WTC11 (cell line): Measurements from ENCODE around the gene ERGIC3. TPM values are rescaled to one million over a fixed set of nuclear protein-coding genes. Genes with fewer than 3 reads are reported as not detected.
A peak's percentile ranks its signal among the peaks of the same experiment; 100 is the strongest.

ENCODE experiments used
- ATF1 ChIP-seq: sonication (generic); formaldehyde crosslinking; IDR thresholded peaks from 2 replicates; pipeline ENCODE4 v1.8.1; 2023; ENCODE audit warnings: mild to moderate bottlenecking, moderate library complexity, missing genetic modification reagents
- CBFB ChIP-seq: sonication (generic); formaldehyde crosslinking; IDR thresholded peaks from 2 replicates; pipeline ENCODE4 v1.8.1; 2022; ENCODE audit warnings: mild to moderate bottlenecking, low read depth, missing genetic modification reagents
- ELF4 ChIP-seq: sonication (generic); formaldehyde crosslinking; IDR thresholded peaks from 2 replicates; pipeline ENCODE4 v1.8.1; 2022; ENCODE audit warnings: low read depth, mild to moderate bottlenecking, moderate library complexity, missing genetic modification reagents
- ESRRA ChIP-seq: sonication (generic); formaldehyde crosslinking; IDR thresholded peaks from 2 replicates; pipeline ENCODE4 v1.8.1; 2022; ENCODE audit warnings: mild to moderate bottlenecking, missing genetic modification reagents, borderline replicate concordance
- GTF2I ChIP-seq: fragments of 250-450 bp; sonication (Bioruptor Pico); conservative IDR thresholded peaks from 2 replicates; pipeline ENCODE4 v1.4.0; 2021; ENCODE audit warnings: mild to moderate bottlenecking
- IRF2 ChIP-seq: sonication (generic); formaldehyde crosslinking; IDR thresholded peaks from 2 replicates; pipeline ENCODE4 v1.8.0; 2022; ENCODE audit warnings: low read depth, missing genetic modification reagents, borderline replicate concordance
- OVOL2 ChIP-seq: fragments of 250-450 bp; sonication (Bioruptor Pico); IDR thresholded peaks from 2 replicates; pipeline ENCODE4 v1.9.0; 2021; ENCODE audit warnings: mild to moderate bottlenecking, borderline replicate concordance
- RORB ChIP-seq: fragments of 250-450 bp; sonication (Bioruptor Pico); IDR thresholded peaks from 2 replicates; pipeline ENCODE4 v1.9.0; 2021; ENCODE audit warnings: mild to moderate bottlenecking
- ZBTB21 ChIP-seq: sonication (generic); formaldehyde crosslinking; IDR thresholded peaks from 2 replicates; pipeline ENCODE4 v1.8.1; 2023; ENCODE audit warnings: mild to moderate bottlenecking, missing genetic modification reagents, borderline replicate concordance
- ZNF232 ChIP-seq: sonication (generic); formaldehyde crosslinking; IDR thresholded peaks from 2 replicates; pipeline ENCODE4 v1.8.0; 2022; ENCODE audit warnings: mild to moderate bottlenecking, missing genetic modification reagents
- total RNA-seq: library from RNA; stranded (reverse); gene quantifications from 3 replicates; pipeline ENCODE4 v1.2.3, GENCODE V29; 2021
- TF ChIP-seq, protein P1 (sequence below): fragments of 250-450 bp; sonication (Bioruptor Pico); IDR thresholded peaks from 2 replicates; pipeline ENCODE4 v1.9.0; 2021; ENCODE audit warnings: mild to moderate bottlenecking
- TF ChIP-seq, protein P2 (sequence below): fragments of 250-450 bp; sonication (Bioruptor Pico); IDR thresholded peaks from 2 replicates; pipeline ENCODE4 v1.9.0; 2021; ENCODE audit warnings: moderate library complexity, mild to moderate bottlenecking, inconsistent platforms, borderline replicate concordance
- TF ChIP-seq, protein P3 (sequence below): sonication (generic); formaldehyde crosslinking; conservative IDR thresholded peaks from 2 replicates; pipeline ENCODE4 v1.8.1; 2022; ENCODE audit warnings: mild to moderate bottlenecking, missing genetic modification reagents
- TF ChIP-seq, protein P4 (sequence below): sonication (generic); formaldehyde crosslinking; IDR thresholded peaks from 2 replicates; pipeline ENCODE4 v1.8.0; 2022; ENCODE audit warnings: mild to moderate bottlenecking, missing genetic modification reagents
- TF ChIP-seq, protein P5 (sequence below): sonication (generic); formaldehyde crosslinking; IDR thresholded peaks from 2 replicates; pipeline ENCODE4 v1.8.1; 2022; ENCODE audit warnings: low read depth, mild to moderate bottlenecking, moderate library complexity, missing genetic modification reagents, borderline replicate concordance
- TF ChIP-seq, protein P6 (sequence below): sonication (generic); formaldehyde crosslinking; conservative IDR thresholded peaks from 2 replicates; pipeline ENCODE4 v1.8.1; 2023; ENCODE audit warnings: mild to moderate bottlenecking, low read depth, missing genetic modification reagents, moderate library complexity
- TF ChIP-seq, protein P7 (sequence below): sonication (generic); formaldehyde crosslinking; IDR thresholded peaks from 2 replicates; pipeline ENCODE4 v1.8.1; 2023; ENCODE audit warnings: mild to moderate bottlenecking, missing genetic modification reagents
- TF ChIP-seq, protein P8 (sequence below): sonication (generic); formaldehyde crosslinking; IDR thresholded peaks from 2 replicates; pipeline ENCODE4 v1.8.1; 2022; ENCODE audit warnings: mild to moderate bottlenecking, moderate library complexity, missing genetic modification reagents
- TF ChIP-seq, protein P9 (sequence below): sonication (generic); formaldehyde crosslinking; IDR thresholded peaks from 2 replicates; pipeline ENCODE4 v1.8.0; 2022; ENCODE audit warnings: mild to moderate bottlenecking, missing genetic modification reagents
- TF ChIP-seq, protein P10 (sequence below): sonication (generic); formaldehyde crosslinking; IDR thresholded peaks from 2 replicates; pipeline ENCODE4 v1.8.1; 2023; ENCODE audit warnings: mild to moderate bottlenecking, moderate library complexity, missing genetic modification reagents

The ERGIC3 gene
- total RNA-seq, 1 experiment from 2014 or later, result 168 TPM

DNA sequence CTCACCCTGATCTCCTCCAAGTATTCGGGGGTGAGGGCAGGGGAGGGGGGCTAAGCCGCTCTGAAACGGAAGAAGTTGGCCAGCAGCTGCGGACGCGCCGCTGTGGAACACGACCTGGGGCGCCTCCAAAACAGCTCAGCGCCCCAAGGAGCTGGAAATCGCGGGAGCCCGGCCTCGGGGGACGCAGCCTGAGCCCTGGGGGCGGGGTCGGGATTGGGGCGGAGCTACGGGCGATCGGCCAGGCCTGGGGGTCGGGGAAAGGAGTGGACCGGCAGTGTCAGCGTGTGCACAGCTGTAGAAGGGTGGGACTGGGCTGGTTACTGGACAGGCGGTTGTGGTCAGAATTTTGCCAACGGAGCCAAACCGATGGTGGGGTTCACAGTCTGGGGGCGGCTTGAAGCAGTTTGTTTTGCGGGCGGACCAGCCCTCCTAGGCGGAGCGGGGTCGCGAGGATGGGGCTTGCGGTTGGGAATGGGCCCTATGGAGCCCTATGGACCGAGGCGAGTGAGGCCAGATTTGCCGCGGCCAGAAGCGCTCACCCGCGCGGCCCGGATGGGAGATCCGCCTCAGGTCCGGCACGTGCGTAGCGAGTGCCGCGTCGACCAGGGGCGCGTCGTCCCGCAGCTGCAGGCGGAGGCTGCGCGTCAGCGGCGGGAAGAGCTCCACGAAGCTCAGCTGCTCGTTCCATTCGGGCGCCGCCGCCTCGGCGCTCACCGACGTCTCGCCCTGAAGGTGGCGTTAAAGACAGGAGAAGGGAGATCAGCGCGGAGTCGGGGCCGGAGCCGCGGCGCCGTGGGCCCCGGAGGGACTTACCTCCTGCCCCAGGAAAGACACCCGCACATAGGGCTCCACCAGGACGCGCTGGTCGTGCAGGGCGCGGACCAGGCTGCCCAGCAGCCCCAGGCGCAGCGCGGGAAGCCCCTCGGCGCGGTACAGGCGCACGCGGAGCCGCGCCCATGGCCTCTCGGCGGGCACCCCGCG, 59.4 kb downstream of the ERGIC3 start (continued):
- TF ChIP-seq, protein P1, sequence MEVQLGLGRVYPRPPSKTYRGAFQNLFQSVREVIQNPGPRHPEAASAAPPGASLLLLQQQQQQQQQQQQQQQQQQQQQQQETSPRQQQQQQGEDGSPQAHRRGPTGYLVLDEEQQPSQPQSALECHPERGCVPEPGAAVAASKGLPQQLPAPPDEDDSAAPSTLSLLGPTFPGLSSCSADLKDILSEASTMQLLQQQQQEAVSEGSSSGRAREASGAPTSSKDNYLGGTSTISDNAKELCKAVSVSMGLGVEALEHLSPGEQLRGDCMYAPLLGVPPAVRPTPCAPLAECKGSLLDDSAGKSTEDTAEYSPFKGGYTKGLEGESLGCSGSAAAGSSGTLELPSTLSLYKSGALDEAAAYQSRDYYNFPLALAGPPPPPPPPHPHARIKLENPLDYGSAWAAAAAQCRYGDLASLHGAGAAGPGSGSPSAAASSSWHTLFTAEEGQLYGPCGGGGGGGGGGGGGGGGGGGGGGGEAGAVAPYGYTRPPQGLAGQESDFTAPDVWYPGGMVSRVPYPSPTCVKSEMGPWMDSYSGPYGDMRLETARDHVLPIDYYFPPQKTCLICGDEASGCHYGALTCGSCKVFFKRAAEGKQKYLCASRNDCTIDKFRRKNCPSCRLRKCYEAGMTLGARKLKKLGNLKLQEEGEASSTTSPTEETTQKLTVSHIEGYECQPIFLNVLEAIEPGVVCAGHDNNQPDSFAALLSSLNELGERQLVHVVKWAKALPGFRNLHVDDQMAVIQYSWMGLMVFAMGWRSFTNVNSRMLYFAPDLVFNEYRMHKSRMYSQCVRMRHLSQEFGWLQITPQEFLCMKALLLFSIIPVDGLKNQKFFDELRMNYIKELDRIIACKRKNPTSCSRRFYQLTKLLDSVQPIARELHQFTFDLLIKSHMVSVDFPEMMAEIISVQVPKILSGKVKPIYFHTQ, result no peak
- TF ChIP-seq, protein P2, sequence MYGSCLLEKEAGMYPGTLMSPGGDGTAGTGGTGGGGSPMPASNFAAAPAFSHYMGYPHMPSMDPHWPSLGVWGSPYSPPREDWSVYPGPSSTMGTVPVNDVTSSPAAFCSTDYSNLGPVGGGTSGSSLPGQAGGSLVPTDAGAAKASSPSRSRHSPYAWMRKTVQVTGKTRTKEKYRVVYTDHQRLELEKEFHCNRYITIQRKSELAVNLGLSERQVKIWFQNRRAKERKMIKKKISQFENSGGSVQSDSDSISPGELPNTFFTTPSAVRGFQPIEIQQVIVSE (CRISPR knock-in tag), result no peak
- TF ChIP-seq IRF2 (CRISPR knock-in tag) (peak; percentile 91), RORB (CRISPR knock-in tag) (no peak), ESRRA (CRISPR knock-in tag) (peak; percentile 99), GTF2I (no peak), ATF1 (CRISPR knock-in tag) (peak; percentile 99), ELF4 (CRISPR knock-in tag) (peak; percentile 78; the same call in 1 of the 2 replicates), CBFB (no peak), ZBTB21 (CRISPR knock-in tag) (peak; percentile 94), ZNF232 (CRISPR knock-in tag) (peak; percentile 98), OVOL2 (CRISPR knock-in tag) (no peak)
- TF ChIP-seq, protein P3, sequence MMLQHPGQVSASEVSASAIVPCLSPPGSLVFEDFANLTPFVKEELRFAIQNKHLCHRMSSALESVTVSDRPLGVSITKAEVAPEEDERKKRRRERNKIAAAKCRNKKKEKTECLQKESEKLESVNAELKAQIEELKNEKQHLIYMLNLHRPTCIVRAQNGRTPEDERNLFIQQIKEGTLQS (CRISPR knock-in tag), result peak; percentile 98
- TF ChIP-seq, protein P4, sequence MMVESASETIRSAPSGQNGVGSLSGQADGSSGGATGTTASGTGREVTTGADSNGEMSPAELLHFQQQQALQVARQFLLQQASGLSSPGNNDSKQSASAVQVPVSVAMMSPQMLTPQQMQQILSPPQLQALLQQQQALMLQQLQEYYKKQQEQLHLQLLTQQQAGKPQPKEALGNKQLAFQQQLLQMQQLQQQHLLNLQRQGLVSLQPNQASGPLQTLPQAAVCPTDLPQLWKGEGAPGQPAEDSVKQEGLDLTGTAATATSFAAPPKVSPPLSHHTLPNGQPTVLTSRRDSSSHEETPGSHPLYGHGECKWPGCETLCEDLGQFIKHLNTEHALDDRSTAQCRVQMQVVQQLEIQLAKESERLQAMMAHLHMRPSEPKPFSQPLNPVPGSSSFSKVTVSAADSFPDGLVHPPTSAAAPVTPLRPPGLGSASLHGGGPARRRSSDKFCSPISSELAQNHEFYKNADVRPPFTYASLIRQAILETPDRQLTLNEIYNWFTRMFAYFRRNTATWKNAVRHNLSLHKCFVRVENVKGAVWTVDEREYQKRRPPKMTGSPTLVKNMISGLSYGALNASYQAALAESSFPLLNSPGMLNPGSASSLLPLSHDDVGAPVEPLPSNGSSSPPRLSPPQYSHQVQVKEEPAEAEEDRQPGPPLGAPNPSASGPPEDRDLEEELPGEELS (CRISPR knock-in tag), result peak; percentile 99
- TF ChIP-seq, protein P5, sequence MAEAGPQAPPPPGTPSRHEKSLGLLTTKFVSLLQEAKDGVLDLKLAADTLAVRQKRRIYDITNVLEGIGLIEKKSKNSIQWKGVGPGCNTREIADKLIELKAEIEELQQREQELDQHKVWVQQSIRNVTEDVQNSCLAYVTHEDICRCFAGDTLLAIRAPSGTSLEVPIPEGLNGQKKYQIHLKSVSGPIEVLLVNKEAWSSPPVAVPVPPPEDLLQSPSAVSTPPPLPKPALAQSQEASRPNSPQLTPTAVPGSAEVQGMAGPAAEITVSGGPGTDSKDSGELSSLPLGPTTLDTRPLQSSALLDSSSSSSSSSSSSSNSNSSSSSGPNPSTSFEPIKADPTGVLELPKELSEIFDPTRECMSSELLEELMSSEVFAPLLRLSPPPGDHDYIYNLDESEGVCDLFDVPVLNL (CRISPR knock-in tag), result peak; percentile 96
- TF ChIP-seq, protein P6, sequence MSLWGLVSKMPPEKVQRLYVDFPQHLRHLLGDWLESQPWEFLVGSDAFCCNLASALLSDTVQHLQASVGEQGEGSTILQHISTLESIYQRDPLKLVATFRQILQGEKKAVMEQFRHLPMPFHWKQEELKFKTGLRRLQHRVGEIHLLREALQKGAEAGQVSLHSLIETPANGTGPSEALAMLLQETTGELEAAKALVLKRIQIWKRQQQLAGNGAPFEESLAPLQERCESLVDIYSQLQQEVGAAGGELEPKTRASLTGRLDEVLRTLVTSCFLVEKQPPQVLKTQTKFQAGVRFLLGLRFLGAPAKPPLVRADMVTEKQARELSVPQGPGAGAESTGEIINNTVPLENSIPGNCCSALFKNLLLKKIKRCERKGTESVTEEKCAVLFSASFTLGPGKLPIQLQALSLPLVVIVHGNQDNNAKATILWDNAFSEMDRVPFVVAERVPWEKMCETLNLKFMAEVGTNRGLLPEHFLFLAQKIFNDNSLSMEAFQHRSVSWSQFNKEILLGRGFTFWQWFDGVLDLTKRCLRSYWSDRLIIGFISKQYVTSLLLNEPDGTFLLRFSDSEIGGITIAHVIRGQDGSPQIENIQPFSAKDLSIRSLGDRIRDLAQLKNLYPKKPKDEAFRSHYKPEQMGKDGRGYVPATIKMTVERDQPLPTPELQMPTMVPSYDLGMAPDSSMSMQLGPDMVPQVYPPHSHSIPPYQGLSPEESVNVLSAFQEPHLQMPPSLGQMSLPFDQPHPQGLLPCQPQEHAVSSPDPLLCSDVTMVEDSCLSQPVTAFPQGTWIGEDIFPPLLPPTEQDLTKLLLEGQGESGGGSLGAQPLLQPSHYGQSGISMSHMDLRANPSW (CRISPR knock-in tag), result no peak
- TF ChIP-seq, protein P7, sequence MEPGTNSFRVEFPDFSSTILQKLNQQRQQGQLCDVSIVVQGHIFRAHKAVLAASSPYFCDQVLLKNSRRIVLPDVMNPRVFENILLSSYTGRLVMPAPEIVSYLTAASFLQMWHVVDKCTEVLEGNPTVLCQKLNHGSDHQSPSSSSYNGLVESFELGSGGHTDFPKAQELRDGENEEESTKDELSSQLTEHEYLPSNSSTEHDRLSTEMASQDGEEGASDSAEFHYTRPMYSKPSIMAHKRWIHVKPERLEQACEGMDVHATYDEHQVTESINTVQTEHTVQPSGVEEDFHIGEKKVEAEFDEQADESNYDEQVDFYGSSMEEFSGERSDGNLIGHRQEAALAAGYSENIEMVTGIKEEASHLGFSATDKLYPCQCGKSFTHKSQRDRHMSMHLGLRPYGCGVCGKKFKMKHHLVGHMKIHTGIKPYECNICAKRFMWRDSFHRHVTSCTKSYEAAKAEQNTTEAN (CRISPR knock-in tag), result peak; percentile 99
- TF ChIP-seq, protein P8, sequence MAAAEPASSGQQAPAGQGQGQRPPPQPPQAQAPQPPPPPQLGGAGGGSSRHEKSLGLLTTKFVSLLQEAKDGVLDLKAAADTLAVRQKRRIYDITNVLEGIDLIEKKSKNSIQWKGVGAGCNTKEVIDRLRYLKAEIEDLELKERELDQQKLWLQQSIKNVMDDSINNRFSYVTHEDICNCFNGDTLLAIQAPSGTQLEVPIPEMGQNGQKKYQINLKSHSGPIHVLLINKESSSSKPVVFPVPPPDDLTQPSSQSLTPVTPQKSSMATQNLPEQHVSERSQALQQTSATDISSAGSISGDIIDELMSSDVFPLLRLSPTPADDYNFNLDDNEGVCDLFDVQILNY, result peak; percentile 96
- TF ChIP-seq, protein P9, sequence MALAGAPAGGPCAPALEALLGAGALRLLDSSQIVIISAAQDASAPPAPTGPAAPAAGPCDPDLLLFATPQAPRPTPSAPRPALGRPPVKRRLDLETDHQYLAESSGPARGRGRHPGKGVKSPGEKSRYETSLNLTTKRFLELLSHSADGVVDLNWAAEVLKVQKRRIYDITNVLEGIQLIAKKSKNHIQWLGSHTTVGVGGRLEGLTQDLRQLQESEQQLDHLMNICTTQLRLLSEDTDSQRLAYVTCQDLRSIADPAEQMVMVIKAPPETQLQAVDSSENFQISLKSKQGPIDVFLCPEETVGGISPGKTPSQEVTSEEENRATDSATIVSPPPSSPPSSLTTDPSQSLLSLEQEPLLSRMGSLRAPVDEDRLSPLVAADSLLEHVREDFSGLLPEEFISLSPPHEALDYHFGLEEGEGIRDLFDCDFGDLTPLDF (CRISPR knock-in tag), result peak; percentile 96
- TF ChIP-seq, protein P10, sequence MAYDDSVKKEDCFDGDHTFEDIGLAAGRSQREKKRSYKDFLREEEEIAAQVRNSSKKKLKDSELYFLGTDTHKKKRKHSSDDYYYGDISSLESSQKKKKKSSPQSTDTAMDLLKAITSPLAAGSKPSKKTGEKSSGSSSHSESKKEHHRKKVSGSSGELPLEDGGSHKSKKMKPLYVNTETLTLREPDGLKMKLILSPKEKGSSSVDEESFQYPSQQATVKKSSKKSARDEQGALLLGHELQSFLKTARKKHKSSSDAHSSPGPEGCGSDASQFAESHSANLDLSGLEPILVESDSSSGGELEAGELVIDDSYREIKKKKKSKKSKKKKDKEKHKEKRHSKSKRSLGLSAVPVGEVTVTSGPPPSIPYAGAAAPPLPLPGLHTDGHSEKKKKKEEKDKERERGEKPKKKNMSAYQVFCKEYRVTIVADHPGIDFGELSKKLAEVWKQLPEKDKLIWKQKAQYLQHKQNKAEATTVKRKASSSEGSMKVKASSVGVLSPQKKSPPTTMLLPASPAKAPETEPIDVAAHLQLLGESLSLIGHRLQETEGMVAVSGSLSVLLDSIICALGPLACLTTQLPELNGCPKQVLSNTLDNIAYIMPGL (CRISPR knock-in tag), result peak; percentile 91; the same call in 1 of the 2 replicates
